SKM-1 (cell line): Measurements from ENCODE around the gene CORO2B.

Experiments used
- DNase-seq: peaks from one replicate; lab custom pipeline; 2025; ENCODE audit not compliant: unreplicated experiment; lab: John Stamatoyannopoulos, UW

CORO2B gene

DNA sequence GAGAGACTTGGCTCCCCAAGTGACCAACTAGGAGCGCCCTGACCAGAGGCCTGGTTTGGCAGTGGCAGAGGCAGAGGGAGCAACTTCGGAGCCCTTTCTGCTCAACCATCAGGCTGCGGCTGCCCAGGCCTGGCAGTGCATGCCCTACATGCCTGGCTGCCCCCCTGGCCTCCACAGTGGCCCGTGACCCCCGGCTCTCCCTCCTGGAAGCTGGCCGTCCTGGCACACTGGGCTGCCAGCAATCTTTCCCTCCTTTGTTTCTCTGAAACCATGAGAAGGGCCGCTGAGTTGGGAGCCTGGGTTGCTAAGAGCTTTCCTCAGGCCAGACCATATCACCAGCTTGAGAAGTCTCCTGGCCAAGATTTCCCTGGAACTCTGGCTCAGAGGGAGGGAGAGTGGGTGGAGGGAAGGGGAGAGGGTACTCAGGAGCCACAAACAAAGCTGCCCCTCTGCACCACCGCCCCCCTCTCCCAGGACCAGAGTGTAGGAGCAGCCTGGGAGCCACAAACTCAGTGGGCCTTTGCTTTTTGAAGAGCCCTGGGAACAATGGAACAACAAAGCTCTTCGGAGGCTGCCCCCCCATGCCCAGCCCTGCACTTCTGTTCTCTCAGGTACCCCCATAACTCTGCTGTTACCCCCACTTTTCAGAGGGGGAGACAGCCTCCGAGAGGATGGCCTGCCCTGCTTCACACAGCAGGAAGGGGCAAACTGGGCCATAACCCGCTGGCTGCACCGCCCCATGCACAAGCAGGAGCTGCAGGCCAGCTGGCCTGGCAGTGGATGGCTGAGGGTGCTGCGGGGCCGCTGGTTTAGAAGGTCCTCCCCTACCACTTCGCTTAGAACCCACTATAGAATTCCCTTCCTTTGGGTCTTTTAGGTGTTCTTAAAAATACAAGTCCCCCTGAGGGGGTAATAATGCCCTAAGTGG lies 11.3 kb downstream of the CORO2B start:
- no peak for DNase-seq

DNA sequence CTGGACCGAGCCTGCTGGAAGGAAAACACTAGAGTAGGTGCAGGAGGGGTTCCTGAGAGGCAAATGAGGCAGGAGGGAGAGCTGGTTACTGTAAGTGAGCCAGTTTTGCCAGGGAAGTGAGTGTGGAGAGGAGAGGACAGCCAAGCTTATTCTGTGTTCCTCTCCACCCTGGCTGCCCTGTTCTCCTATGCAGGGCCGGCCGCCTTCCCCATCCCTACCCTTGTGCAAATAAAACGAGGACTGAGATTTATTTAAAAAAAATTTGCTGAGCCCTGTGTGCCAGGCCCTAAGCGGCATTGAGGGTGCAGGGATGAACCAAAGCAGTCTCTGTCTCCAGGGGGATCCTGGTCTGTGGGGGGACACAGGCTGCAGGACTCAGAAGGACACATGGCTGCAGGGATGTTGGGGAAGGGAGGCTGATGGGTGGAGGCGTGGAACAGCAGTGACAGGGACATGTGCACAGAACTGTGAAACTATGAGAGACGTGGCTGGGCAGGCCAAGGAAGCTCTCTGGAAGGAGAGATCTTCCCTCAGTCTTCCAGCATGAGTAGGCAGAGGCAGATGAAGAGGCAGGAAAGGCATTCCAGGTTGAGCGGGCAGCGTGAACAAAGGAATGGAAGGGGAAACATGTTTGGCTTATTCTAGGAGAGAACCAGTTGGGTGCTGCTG lies 12.1 kb downstream of the CORO2B start:
- DNase-seq, result no peak

DNA sequence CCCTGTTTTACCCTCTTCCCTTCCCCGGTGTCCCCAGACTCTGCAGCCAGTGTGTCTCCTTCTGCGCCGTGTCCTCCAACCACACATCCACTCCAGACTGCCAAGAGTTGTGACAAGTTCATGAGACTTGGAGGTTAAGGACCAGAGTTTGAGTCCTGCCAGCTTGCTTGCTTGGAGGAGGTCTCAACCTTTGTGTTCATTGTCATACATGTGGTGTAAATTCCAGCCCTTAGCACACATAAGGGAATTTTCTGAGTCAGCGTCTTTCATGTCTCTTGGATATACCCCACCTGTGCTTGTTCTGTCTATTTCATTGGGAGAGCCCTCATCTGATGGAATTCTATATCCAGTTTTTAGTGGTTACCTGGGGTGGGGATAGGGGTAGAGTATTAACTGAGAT lies 13.3 kb downstream of the CORO2B start:
- DNase-seq, result no peak

DNA sequence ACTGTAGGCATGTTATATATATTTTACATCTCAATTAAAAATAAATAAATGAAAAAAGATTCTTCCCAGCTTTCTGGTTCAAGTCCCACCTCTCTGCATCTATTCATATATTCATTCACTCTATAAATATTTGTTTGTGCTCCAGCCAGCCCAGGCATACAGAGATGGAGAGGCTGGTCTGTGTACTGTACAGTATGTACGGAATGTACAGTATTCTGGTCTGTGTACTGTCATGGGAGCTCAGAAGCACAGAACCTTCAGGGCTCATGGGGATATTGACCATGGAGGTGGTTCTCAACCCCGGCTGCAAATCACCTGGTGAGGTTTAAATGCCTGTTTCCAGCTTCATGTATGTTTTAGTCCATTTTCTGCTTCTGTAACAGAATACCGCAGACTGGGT lies 13.8 kb downstream of the CORO2B start:
- no peak for DNase-seq

DNA sequence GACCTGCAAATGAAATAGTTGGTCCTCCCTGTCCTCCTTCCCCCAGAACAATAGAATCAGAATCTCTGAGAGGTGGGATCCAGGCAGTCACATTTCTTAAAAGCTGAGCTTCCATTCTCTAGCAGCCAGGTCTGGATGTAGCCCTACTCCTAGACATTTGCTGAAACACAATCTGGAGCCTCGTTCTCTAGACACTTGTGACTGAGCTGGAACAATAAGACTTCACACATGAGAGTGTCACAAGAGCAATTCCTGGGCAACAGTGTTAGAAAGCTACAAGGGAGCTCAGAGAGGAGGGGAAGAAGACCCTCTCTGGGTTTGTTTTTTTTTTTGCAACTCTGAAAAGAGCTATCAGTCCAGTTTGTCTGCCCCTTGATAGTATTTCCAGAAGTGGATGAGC lies 14.5 kb downstream of the CORO2B start:
- no peak for DNase-seq

DNA sequence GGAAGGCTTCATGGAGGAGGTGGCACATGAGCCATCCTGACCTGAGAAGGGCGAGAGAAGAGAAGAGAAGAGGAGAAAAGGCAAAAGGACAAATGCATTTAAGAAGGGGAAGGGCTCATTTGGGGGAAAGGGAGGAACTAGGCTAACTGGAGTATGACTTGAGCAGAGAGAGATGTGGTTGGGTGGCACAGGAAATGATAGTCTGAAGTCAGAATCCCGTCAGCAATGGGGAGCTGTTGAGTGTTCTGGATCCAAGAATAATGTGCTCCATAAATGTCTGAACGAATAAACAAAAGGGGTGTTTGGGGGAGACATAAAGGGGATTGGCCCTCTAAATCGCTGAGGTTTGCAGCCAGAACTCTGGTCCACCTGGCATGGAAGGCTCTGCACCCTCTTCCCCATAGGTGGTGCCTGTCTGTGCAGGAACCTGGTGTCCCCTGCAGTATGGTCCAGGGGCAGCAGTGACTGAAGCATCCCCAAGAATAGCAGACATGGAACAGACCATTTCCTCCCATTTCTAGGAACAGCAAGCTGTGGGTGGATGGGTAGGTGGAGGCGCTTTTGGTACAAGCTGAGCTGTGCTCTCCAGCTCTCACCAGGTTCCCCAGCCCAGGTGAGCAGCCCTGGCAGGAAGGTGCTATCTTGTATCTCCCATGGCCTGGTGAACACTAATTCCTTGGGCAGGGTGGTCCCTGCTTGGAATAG lies 15.2 kb downstream of the CORO2B start:
- DNase-seq, result no peak

DNA sequence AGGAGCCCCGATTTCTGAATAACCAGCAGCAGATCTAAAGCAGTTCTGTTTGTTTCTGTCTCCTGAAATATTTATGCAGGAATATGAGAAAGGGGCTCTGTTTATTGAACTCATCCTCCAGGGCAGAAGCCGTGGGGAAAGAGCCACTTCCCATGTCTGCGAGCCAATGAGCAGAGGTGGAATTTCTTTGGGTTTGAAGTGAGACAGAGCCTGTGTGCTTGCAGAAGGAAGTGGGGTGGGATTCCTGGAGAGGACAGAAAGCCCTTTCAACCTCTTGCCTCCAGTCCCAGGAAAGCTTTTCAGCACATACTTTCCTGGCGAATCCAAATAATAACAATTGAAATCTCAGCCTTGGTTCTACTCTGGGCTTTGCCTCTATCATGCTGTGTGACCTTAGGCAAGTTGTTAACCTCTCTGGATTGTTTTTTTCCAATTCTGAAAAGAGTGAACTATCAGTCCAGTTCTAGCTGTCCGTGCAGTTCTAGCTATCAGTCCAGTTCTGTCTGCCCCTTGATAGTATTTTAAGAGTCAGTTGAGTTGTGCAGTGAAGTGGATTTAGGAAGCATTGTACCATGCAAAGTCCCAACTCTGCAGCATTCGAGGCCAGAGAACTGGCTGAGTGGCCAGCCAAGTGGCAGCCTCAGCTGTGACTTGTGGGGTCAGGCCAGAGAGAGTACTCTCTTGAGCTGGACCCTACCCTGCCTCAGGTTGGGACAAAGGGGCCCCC lies 15.9 kb downstream of the CORO2B start:
- no peak for DNase-seq

DNA sequence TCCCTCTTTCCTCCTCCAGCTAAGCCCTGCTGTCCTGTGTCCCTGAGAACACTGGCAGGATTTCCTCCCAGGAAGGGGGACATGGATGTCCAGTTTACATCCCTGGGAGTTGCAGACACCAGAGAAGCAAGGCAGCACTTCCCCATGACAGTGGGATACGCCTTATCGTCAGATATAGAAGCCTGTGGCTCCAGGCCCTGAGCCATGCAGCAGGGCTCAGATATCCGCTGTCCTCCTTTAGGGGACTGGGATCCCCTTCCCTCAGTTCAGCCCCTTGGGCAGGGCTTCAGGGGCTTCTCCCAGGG lies 16.4 kb downstream of the CORO2B start:
- DNase-seq, result no peak

DNA sequence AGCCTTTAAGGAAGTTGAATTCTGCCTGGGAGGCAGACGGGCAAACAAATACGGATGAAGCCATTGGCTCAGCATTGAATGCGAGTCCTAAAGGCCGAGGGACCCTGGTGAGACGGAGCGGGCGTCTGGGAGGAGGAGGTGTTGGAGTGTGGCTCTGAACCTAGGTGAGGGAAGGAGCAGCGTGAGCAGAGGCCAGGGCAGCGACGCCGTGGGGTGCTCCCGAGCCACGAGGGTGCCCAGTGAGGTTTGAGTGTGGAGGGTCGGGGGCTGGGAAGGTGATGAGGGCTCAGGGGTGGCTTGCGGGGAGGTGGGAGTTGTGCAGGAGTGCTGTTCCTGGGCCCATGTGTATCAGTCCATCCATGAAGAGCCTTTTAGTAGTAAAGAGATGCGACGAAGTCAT lies 17.0 kb downstream of the CORO2B start:
- DNase-seq, result no peak

DNA sequence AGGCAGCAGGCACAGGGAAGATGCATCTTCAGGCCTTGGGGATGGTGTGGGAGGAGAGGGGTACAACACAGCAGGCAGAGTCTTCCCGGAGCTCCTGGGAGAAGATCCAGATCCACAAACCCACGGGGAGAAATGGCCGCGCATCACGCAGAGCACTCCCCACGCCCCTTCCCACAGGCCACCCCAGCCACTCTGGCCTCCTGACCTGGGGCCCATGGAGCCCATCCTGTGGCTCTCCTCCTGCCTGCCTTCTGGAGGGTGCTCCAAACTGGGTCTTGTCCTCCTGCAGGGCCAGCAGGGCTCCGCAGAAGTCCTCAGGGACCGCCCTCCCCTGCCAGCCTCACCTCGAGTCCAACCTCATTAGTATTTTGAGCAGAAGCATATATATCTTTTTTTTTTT lies 17.9 kb downstream of the CORO2B start:
- DNase-seq, result no peak

DNA sequence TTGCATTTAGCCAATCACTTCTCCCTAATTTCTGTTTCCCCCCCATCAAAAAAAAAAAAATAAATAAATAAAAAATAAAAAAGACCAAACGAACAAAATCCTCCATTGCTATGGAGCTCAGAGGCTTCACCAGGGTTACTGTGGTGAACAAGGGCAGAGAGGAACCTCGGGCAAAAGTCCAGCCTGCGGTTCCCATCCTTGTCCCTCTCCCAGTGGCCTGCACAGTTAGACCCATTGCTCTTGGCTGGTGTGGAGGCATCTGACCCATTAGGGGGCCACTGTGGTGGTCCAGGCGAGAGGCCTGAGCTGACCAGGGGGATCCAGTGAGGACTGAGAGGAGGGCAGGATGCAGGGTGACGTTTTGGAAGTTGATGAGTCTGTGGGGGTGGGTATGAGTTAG lies 18.8 kb downstream of the CORO2B start:
- no peak for DNase-seq

DNA sequence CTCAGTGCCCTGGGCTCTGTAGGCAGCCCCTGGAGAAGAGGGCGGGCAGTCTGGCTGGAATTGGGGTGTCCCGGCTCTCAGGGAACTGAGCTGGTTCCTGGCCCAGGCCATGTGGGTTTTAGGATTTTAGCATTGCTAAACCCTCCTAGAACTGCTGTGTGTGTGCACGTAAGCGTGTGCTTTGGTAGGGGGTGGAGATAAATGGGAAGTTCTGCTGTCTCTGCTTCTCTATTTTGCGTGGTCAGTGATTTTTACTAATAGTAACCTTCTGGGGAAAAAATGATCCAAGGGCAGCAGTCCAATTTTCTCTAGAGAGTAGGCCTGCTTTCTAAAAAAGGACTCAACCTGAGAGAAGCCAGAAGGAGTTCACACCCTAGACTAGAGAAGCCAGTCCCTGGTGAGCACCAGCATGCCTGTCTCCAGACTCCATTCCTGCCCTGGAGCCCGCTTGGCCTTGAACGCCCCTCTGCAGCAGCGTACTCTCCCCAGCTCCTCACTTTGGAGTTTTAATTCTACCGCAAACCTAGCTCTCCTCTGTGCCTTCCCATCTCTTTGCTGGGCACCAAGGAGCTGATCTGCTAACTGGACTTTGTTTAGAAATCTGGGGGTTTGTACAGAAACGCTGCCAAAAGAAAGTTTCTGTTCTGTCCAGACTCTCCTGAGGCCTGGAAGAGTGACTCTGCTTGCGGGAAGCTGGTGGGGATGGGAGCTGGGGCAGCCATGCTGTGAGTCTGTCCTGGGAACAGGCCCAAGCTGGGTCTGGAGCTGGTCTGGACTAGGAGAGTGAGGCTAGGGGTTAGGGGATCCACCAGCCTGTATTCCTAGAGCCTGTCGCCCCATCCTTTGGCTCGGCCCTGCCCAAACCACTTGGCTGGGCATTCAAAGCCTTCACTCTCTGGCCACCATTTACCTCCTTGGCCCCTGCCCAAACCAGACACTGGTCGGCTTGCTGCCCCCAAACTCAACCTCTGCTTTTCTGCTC lies 19.7 kb downstream of the CORO2B start:
- DNase-seq, result no peak

DNA sequence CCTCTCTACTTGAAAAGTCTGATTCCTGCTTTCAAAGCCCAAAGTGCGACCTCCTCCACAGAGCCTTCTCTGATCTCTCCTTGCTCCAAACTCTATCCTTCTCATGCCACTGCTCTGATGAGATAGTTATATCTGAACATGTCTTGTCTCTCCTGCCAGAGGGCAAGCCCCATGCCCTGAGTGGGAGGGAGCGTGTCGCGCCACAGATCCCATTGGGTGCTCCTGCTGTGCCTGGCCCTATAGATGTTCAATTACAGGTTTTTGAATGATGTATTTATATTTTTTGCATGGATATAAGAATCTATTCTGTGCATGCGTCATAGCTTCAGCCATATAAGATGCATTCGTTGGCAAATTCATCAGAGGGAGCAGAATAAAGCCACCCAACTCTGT lies 20.4 kb downstream of the CORO2B start:
- no peak for DNase-seq

DNA sequence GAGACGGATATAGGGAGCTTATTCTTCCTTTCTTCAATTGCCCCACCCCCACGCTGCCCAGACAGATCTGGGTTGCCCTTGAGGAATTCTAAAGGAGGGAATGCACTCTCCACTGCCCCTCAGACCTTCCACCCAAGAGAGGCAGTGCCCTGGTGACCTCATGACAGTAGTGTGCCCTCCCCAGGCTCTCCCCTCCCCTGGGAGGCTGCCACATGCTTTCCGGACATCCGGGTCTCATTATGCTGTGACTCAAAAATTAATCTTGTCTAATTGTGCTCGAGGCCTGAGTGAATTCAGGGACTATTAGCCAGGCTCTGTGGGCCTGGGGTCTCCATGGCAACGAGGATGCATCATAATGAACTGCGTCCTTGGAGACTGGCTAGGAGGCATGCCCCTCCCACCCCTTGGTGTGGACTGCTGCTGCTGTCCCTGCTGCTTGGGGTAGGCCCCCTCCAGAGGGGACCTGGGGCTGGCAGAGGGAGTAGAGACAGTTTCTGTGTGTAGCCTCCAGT lies 20.8 kb downstream of the CORO2B start:
- DNase-seq, result no peak

DNA sequence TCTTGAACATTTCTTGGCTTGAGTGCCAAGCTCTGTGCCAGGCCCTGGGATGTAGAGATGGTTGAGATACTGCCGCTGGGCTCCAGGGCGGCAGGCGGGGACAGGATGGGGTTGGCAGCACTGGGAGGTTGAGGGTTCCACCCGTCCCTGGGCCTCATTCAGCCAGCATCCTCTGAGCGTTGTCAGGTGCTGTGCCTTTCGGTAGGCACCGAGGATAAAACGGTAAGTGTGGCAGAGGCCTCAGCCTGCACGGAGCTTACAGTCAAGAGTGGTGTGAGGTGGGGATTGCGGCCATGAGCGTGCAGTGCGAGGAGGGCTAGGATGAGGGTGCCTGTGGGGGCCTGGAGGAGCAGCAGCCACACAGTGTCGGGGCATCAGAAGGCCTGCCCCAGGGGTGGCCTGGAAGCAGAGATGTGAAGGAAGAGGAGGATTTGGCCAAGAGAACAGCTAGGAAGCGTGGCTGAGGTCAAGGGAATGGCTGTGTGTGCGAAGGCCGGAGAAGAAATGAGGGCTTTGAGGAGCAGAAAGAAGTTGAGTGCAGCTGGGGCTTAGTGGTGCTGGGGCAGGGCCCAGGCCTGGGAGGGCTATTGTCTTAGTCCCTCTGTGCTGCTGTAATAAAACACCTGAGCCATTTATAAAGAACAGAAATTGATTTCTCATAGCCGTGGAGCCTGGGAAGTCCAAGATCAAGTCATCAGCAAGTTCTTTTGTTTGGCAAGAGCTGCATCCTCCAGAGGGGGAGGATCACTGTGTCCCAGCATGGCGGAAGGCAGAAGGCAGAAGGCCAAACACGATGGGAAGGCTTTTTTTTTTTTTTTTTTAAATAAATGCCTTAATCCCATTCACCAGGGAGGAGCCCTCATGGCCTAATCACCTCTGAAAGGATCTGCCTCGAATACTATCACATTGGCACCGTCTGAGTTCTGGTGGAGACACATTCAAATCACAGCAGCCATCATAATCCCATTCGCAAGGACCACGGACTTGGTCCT lies 22.7 kb downstream of the CORO2B start:
- DNase-seq, result no peak

DNA sequence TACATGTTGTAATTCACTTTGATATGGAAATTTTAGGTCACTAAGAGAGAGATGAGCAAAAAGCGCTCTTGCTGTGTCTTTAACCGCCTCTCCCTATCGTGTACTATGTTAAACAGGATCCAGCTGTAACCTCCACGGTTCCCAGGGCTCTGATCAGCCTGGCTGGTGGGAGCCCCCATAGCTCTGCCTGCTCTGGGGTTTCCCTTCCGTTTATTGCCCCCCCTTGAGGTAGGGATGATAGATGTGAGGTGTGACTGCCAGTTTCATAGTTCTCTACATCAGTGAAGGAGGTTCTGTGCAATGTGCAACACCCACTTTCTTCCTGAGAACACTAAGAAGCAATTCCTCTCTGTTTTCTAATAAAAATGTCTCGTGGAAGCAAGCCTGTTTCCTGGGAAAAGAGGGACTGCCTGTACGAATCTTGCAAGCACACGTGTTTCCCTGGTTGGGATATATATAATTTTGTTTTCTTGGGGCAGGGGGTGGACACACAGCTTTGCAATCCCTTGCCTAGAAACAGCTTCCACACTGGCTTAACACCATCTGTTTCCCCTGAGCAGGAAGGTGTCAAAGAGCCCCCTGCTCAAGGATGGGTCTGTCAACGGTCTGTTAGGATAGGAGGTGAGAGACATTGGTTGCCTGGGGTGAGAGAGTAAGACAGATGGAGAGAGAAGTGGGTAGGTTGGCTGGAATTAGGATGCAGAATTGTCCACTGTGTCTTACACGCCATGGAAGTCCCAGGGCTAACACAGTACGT lies 23.8 kb downstream of the CORO2B start:
- no peak for DNase-seq

DNA sequence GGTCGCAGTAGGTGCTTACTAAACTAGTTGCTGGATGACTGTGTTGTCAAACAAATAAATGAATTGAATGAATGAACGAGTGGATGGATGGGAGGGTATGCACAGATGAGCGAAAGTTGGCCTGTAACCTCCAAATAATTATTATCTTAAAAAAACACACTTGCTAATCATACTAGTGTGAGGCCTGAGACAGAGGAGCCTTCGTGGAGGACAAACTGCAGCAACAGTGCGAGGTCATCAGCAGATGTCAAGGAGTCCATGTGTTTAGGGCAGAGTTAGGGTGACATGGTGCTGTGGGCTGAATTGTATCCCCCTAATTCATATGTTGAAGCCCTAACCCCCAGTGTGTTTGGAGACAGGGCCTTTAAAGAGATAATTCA lies 24.4 kb downstream of the CORO2B start:
- no peak for DNase-seq

DNA sequence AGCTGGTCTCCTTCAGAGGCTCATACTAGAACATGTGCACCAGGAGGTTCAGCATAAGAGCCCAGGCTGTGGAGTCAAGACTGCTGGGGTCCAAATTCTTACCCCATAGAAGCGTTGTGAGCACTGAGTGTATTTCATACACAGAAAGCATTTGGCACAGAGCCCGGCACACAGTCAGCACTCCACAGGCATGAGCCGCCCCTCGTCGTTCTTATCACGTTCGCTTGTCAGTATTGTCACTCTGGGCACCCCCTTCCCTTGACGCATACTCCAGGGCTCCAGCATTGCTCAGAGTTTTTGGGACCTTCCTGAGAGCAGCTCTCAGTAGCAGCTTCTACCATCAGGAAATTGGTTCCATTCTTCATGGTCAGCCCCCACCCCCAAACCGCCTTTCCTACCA lies 25.2 kb downstream of the CORO2B start:
- no peak for DNase-seq
